ENCODE results near the gene CNTNAP2.
A peak's percentile ranks its signal among the peaks of the same experiment; 100 is the strongest.

CNTNAP2 gene

DNA sequence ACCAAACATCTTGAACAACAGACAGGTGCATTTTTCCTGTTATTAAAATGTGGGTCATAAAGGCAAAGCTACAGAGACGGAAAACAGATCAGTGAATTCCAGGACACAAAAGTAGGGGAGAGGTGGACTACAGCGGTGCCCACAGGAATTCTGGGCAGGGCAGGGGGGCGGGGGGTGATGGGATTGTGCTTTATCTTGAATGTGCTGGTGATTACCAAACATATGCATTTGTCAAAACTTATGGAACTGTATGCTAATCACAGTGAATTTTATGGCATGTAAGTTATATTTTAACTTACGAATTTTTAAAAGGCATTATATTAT, 519.4 kb downstream of the CNTNAP2 start:
- no peak for DNase-seq
- Histone ChIP-seq H3K4ac (ENCODE audit: low read depth, low read length) (no peak overlapping the region), H3K36me3 (ENCODE audit: control insufficient read depth, insufficient read depth, low read length) (no peaks in the 10 kb centered on the region), H3K56ac (ENCODE audit: low read length) (no peak overlapping the region), H2AK5ac (ENCODE audit: low read length) (no peak overlapping the region), H2BK15ac (replicated peaks; ENCODE audit: low read depth) (no peak overlapping the region), H3K4me1 (ENCODE audit: control insufficient read depth, low read depth, low read length) (no peaks in the 10 kb centered on the region), H3K9ac (ENCODE audit: low read length) (no peak overlapping the region), H3K79me2 (ENCODE audit: control insufficient read depth, insufficient read depth, low read length) (no peaks in the 10 kb centered on the region), H3K23ac (ENCODE audit: low read length) (no peak overlapping the region), H4K8ac (ENCODE audit: low read depth, low read length) (no peak overlapping the region), H2BK5ac (ENCODE audit: low read length) (no peak overlapping the region), H3K18ac (ENCODE audit: low read length) (no peak overlapping the region), H2BK120ac (ENCODE audit: low read depth, low read length) (no peak overlapping the region), H3K27ac (ENCODE audit: low read depth, low read length) (no peak overlapping the region), H3K79me1 (ENCODE audit: low read length) (no peaks in the 10 kb centered on the region), H4K5ac (ENCODE audit: low read length) (no peak overlapping the region), H3K4me2 (ENCODE audit: low read length) (no peak overlapping the region), H3K27me3 (ENCODE audit: insufficient read depth, low read length, poor library complexity) (no peaks in the 10 kb centered on the region), H3K4me3 (ENCODE audit: low read length) (no peak overlapping the region)
- WGBS (ENCODE audit: extremely low coverage, insufficient coverage, low lambda C conversion rate): no CpG with 5 or more reads among the region's 4 CpGs

- H4K8ac ChIP-seq (ENCODE audit: low read depth, low read length): no peak overlapping the region
- H3K4ac ChIP-seq (ENCODE audit: low read depth, low read length): no peak overlapping the region
- no peak overlapping the region for H3K27ac ChIP-seq (ENCODE audit: low read depth, low read length)
- H3K56ac ChIP-seq (ENCODE audit: low read length): no peak overlapping the region
- H2AK5ac ChIP-seq (ENCODE audit: low read length): no peak overlapping the region
- no peak overlapping the region for H3K4me2 ChIP-seq (ENCODE audit: low read length)
- no peak for DNase-seq
- no peak overlapping the region for H3K4me3 ChIP-seq (ENCODE audit: low read length)
- no peak overlapping the region for H2BK15ac ChIP-seq (replicated peaks; ENCODE audit: low read depth)
- no peak overlapping the region for H3K18ac ChIP-seq (ENCODE audit: low read length)
- H3K9ac ChIP-seq (ENCODE audit: low read length): no peak overlapping the region
- no peaks in the 10 kb centered on the region for H3K36me3 ChIP-seq (ENCODE audit: control insufficient read depth, insufficient read depth, low read length)
- H2BK5ac ChIP-seq (ENCODE audit: low read length): no peak overlapping the region
- no peaks in the 10 kb centered on the region for H3K79me2 ChIP-seq (ENCODE audit: control insufficient read depth, insufficient read depth, low read length)
- no peaks in the 10 kb centered on the region for H3K27me3 ChIP-seq (ENCODE audit: insufficient read depth, low read length, poor library complexity)
- no CpG with 5 or more reads among the region's 4 CpGs for WGBS (ENCODE audit: extremely low coverage, insufficient coverage, low lambda C conversion rate)
- no peak overlapping the region for H4K5ac ChIP-seq (ENCODE audit: low read length)
- H3K23ac ChIP-seq (ENCODE audit: low read length): no peak overlapping the region
- no peaks in the 10 kb centered on the region for H3K79me1 ChIP-seq (ENCODE audit: low read length)
- H2BK120ac ChIP-seq (ENCODE audit: low read depth, low read length): no peak overlapping the region
- H3K4me1 ChIP-seq (ENCODE audit: control insufficient read depth, low read depth, low read length): no peaks in the 10 kb centered on the region
Measured at GRCh38 chr7:146636581-146636980, 520.0 kb downstream of the CNTNAP2 start.

- no peak for DNase-seq
- no peak overlapping the region for H3K9ac ChIP-seq (ENCODE audit: low read length)
- no peak overlapping the region for H3K4me2 ChIP-seq (ENCODE audit: low read length)
- H3K27ac ChIP-seq (ENCODE audit: low read depth, low read length): no peak overlapping the region
- no peaks in the 10 kb centered on the region for H3K27me3 ChIP-seq (ENCODE audit: insufficient read depth, low read length, poor library complexity)
- no peak overlapping the region for H2AK5ac ChIP-seq (ENCODE audit: low read length)
- no peak overlapping the region for H2BK120ac ChIP-seq (ENCODE audit: low read depth, low read length)
- no peak overlapping the region for H3K18ac ChIP-seq (ENCODE audit: low read length)
- H3K36me3 ChIP-seq (ENCODE audit: control insufficient read depth, insufficient read depth, low read length): no peaks in the 10 kb centered on the region
- H2BK5ac ChIP-seq (ENCODE audit: low read length): no peak overlapping the region
- H4K8ac ChIP-seq (ENCODE audit: low read depth, low read length): no peak overlapping the region
- no peak overlapping the region for H4K5ac ChIP-seq (ENCODE audit: low read length)
- H3K4ac ChIP-seq (ENCODE audit: low read depth, low read length): no peak overlapping the region
- no CpG with 5 or more reads among the region's 3 CpGs for WGBS (ENCODE audit: extremely low coverage, insufficient coverage, low lambda C conversion rate)
- peak overlapping the region; percentile 74 for H2BK15ac ChIP-seq (replicated peaks; ENCODE audit: low read depth)
- H3K4me3 ChIP-seq (ENCODE audit: low read length): no peak overlapping the region
- H3K79me2 ChIP-seq (ENCODE audit: control insufficient read depth, insufficient read depth, low read length): no peaks in the 10 kb centered on the region
- H3K4me1 ChIP-seq (ENCODE audit: control insufficient read depth, low read depth, low read length): no peaks in the 10 kb centered on the region
- H3K56ac ChIP-seq (ENCODE audit: low read length): no peak overlapping the region
- no peak overlapping the region for H3K23ac ChIP-seq (ENCODE audit: low read length)
- H3K79me1 ChIP-seq (ENCODE audit: low read length): no peaks in the 10 kb centered on the region
Measured at GRCh38 chr7:146639291-146639690, 522.7 kb downstream of the CNTNAP2 start.

GRCh38 chr7:146641491-146641890, 524.9 kb downstream of the CNTNAP2 start:
- Histone ChIP-seq H3K23ac (ENCODE audit: low read length) (no peak overlapping the region), H2AK5ac (ENCODE audit: low read length) (no peak overlapping the region), H3K56ac (ENCODE audit: low read length) (no peak overlapping the region), H4K8ac (ENCODE audit: low read depth, low read length) (no peak overlapping the region), H3K79me1 (ENCODE audit: low read length) (no peaks in the 10 kb centered on the region), H3K79me2 (ENCODE audit: control insufficient read depth, insufficient read depth, low read length) (no peaks in the 10 kb centered on the region), H3K4me3 (ENCODE audit: low read length) (no peak overlapping the region), H3K18ac (ENCODE audit: low read length) (no peak overlapping the region), H3K36me3 (ENCODE audit: control insufficient read depth, insufficient read depth, low read length) (no peaks in the 10 kb centered on the region), H3K4me1 (ENCODE audit: control insufficient read depth, low read depth, low read length) (no peaks in the 10 kb centered on the region), H4K5ac (ENCODE audit: low read length) (no peak overlapping the region), H3K4ac (ENCODE audit: low read depth, low read length) (no peak overlapping the region), H3K9ac (ENCODE audit: low read length) (no peak overlapping the region), H3K27me3 (ENCODE audit: insufficient read depth, low read length, poor library complexity) (no peaks in the 10 kb centered on the region), H3K4me2 (ENCODE audit: low read length) (no peak overlapping the region), H2BK15ac (replicated peaks; ENCODE audit: low read depth) (no peak overlapping the region), H2BK120ac (ENCODE audit: low read depth, low read length) (no peak overlapping the region), H3K27ac (ENCODE audit: low read depth, low read length) (no peak overlapping the region), H2BK5ac (ENCODE audit: low read length) (no peak overlapping the region)
- no CpG with 5 or more reads among the region's 1 CpG for WGBS (ENCODE audit: extremely low coverage, insufficient coverage, low lambda C conversion rate)
- DNase-seq: no peak

DNA sequence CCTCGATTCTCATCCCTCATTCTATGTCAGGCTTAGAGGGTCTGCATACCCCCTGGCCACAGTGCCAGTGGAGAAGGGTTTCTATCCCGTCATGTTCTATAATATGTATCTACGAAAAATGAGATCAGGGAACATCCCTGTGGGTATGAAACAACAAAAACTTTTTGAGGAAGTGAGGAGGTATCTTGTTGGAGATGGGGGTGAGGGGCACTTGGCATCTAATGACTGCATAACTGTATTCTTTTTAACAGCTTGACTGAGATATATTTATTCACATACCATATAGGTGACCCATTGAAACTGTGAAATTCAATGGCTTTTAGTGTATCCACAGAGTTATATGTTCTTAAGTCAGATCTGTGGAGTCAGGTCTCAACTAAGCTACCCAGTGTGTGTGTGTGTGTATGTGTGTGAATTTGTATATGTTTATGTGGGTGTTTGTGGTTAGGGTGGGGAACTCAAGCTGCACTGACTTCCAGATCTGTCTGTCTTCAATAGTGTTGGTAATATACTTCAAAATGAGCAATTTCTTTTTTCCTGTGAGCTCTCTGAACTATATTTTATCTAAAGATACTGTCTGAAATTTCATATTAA, 528.9 kb downstream of the CNTNAP2 start:
- no peak overlapping the region for H2BK120ac ChIP-seq (ENCODE audit: low read depth, low read length)
- H3K79me2 ChIP-seq (ENCODE audit: control insufficient read depth, insufficient read depth, low read length): no peaks in the 10 kb centered on the region
- no peak overlapping the region for H3K4me3 ChIP-seq (ENCODE audit: low read length)
- no peak overlapping the region for H4K8ac ChIP-seq (ENCODE audit: low read depth, low read length)
- H3K4me2 ChIP-seq (ENCODE audit: low read length): no peak overlapping the region
- no peak overlapping the region for H3K4ac ChIP-seq (ENCODE audit: low read depth, low read length)
- no peak overlapping the region for H2AK5ac ChIP-seq (ENCODE audit: low read length)
- no peak overlapping the region for H3K27ac ChIP-seq (ENCODE audit: low read depth, low read length)
- no peak for DNase-seq
- H3K4me1 ChIP-seq (ENCODE audit: control insufficient read depth, low read depth, low read length): no peaks in the 10 kb centered on the region
- no peak overlapping the region for H4K5ac ChIP-seq (ENCODE audit: low read length)
- no peak overlapping the region for H3K56ac ChIP-seq (ENCODE audit: low read length)
- no peaks in the 10 kb centered on the region for H3K79me1 ChIP-seq (ENCODE audit: low read length)
- no peak overlapping the region for H3K18ac ChIP-seq (ENCODE audit: low read length)
- no peaks in the 10 kb centered on the region for H3K36me3 ChIP-seq (ENCODE audit: control insufficient read depth, insufficient read depth, low read length)
- H2BK5ac ChIP-seq (ENCODE audit: low read length): no peak overlapping the region
- H3K27me3 ChIP-seq (ENCODE audit: insufficient read depth, low read length, poor library complexity): no peaks in the 10 kb centered on the region
- H2BK15ac ChIP-seq (replicated peaks; ENCODE audit: low read depth): no peak overlapping the region
- no peak overlapping the region for H3K9ac ChIP-seq (ENCODE audit: low read length)
- H3K23ac ChIP-seq (ENCODE audit: low read length): no peak overlapping the region
- no CpG with 5 or more reads among the region's 3 CpGs for WGBS (ENCODE audit: extremely low coverage, insufficient coverage, low lambda C conversion rate)

GRCh38 chr7:146647445-146647844, 530.8 kb downstream of the CNTNAP2 start:
- no peak overlapping the region for H3K27ac ChIP-seq (ENCODE audit: low read depth, low read length)
- H2BK15ac ChIP-seq (replicated peaks; ENCODE audit: low read depth): no peak overlapping the region
- H3K4me1 ChIP-seq (ENCODE audit: control insufficient read depth, low read depth, low read length): no peaks in the 10 kb centered on the region
- no peak overlapping the region for H3K18ac ChIP-seq (ENCODE audit: low read length)
- H3K4me3 ChIP-seq (ENCODE audit: low read length): no peak overlapping the region
- H2BK120ac ChIP-seq (ENCODE audit: low read depth, low read length): no peak overlapping the region
- no CpG with 5 or more reads among the region's 2 CpGs for WGBS (ENCODE audit: extremely low coverage, insufficient coverage, low lambda C conversion rate)
- H3K79me2 ChIP-seq (ENCODE audit: control insufficient read depth, insufficient read depth, low read length): no peaks in the 10 kb centered on the region
- no peak overlapping the region for H3K4me2 ChIP-seq (ENCODE audit: low read length)
- no peaks in the 10 kb centered on the region for H3K36me3 ChIP-seq (ENCODE audit: control insufficient read depth, insufficient read depth, low read length)
- H3K23ac ChIP-seq (ENCODE audit: low read length): no peak overlapping the region
- H3K9ac ChIP-seq (ENCODE audit: low read length): no peak overlapping the region
- no peak overlapping the region for H4K5ac ChIP-seq (ENCODE audit: low read length)
- no peaks in the 10 kb centered on the region for H3K79me1 ChIP-seq (ENCODE audit: low read length)
- H3K56ac ChIP-seq (ENCODE audit: low read length): no peak overlapping the region
- no peak overlapping the region for H2BK5ac ChIP-seq (ENCODE audit: low read length)
- DNase-seq: no peak
- no peak overlapping the region for H4K8ac ChIP-seq (ENCODE audit: low read depth, low read length)
- no peaks in the 10 kb centered on the region for H3K27me3 ChIP-seq (ENCODE audit: insufficient read depth, low read length, poor library complexity)
- H2AK5ac ChIP-seq (ENCODE audit: low read length): no peak overlapping the region
- H3K4ac ChIP-seq (ENCODE audit: low read depth, low read length): no peak overlapping the region
